Type B pancreatic cell (in vitro differentiated cells): ENCODE data around the gene CDHR4. TPM values are rescaled to one million over a fixed set of nuclear protein-coding genes. Genes with fewer than 3 reads are reported as not detected.

Experiments
- DNase-seq: peaks from one replicate; pipeline ENCODE4 v3.0.0; 2021; ENCODE audit warnings: mixed read lengths; ENCODE audit not compliant: unreplicated experiment; ENCODE audit errors: extremely low spot score
- H3K27ac Mint-ChIP-seq: 2 replicates; pipeline ENCODE4 v1.8.0; 2021; ENCODE audit warnings: mild to moderate bottlenecking, mixed read lengths
- H3K27me3 Mint-ChIP-seq: 2 replicates; pipeline ENCODE4 v1.8.0; 2021; ENCODE audit warnings: mixed read lengths
- H3K36me3 Mint-ChIP-seq: 2 replicates; pipeline ENCODE4 v1.8.0; 2021; ENCODE audit warnings: mixed read lengths
- H3K4me1 Mint-ChIP-seq: one replicate; pipeline ENCODE4 v1.8.0; 2021; ENCODE audit warnings: mixed read lengths; ENCODE audit not compliant: unreplicated experiment
- H3K4me3 Mint-ChIP-seq: 2 replicates; pipeline ENCODE4 v1.8.0; 2021; ENCODE audit warnings: mild to moderate bottlenecking, mixed read lengths
- H3K9me3 Mint-ChIP-seq: 2 replicates; pipeline ENCODE4 v1.8.0; 2021; ENCODE audit warnings: mixed read lengths
- total RNA-seq: library from RNA; stranded (reverse); gene quantifications from 2 replicates; pipeline ENCODE4 v1.2.1, GENCODE V29; 2021; ENCODE audit warnings: low replicate concordance
- TF ChIP-seq, protein P1 (sequence below): fragments of 200-600 bp; sonication (generic); conservative IDR thresholded peaks from 2 replicates; pipeline ENCODE4 v1.5.0; 2021; ENCODE audit warnings: antibody characterized with exemption, mild to moderate bottlenecking

CDHR4 gene
- total RNA-seq, 1 donor from 2014 or later = 0.29 TPM

DNA sequence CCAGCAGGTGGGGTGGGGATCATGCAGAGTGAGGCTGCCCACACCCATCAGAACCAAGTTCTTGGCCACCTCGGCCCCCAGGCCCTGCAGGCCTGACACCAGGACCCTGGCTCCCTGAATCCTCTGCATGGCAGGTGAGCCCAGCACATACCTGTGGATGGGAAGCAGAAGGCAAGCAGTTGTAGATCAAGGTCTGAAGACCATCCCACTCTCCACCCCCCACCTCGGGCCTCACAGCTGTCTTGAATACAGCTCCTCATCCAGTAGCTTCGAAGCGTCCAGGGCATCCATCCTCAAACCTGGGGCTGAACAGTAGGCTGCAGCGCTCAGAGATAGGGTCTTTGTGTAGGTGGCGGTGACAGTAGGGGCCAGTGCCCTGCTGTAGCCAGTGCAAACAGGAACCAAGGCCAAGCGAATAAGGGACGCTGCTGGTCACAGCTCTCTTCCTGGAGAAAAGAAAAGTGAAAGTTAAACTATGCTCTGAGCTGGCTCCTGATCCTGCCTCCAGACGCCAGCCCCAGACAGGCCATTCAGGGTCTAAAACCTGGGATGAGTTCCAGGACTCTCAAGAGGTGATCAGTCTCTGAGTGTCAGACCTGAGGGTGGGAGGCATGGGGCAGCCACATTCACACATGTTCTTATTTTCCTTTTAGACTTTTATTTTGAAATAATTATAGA lies 14.0 kb upstream of the CDHR4 start, which contains the start of gene UBA7:
Gene UBA7 (minus strand): TSS at position 457 of the 678 bp plus-strand sequence. CDS start 166 bp downstream, at position 291.
- no peaks in the 10 kb centered on the region for H3K36me3 Mint-ChIP-seq
- no peaks in the 10 kb centered on the region for H3K9me3 Mint-ChIP-seq
- H3K27ac Mint-ChIP-seq = no peak within 1 kb of the TSS
- H3K4me1 Mint-ChIP-seq = peaks cover 8% of the 10 kb centered on the region
- no peaks in the 10 kb centered on the region for H3K27me3 Mint-ChIP-seq
- H3K4me3 Mint-ChIP-seq = no peak within 1 kb of the TSS
- no peak for DNase-seq
- TF ChIP-seq, protein P1, sequence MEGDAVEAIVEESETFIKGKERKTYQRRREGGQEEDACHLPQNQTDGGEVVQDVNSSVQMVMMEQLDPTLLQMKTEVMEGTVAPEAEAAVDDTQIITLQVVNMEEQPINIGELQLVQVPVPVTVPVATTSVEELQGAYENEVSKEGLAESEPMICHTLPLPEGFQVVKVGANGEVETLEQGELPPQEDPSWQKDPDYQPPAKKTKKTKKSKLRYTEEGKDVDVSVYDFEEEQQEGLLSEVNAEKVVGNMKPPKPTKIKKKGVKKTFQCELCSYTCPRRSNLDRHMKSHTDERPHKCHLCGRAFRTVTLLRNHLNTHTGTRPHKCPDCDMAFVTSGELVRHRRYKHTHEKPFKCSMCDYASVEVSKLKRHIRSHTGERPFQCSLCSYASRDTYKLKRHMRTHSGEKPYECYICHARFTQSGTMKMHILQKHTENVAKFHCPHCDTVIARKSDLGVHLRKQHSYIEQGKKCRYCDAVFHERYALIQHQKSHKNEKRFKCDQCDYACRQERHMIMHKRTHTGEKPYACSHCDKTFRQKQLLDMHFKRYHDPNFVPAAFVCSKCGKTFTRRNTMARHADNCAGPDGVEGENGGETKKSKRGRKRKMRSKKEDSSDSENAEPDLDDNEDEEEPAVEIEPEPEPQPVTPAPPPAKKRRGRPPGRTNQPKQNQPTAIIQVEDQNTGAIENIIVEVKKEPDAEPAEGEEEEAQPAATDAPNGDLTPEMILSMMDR = no peak

- no peak overlapping the region for H3K27ac Mint-ChIP-seq
- no peak for DNase-seq
- H3K27me3 Mint-ChIP-seq = no peaks in the 10 kb centered on the region
- H3K36me3 Mint-ChIP-seq = no peaks in the 10 kb centered on the region
- TF ChIP-seq, protein P1 = no peak
- H3K4me3 Mint-ChIP-seq = no peak overlapping the region
- peaks cover 8% of the 10 kb centered on the region for H3K4me1 Mint-ChIP-seq
- H3K9me3 Mint-ChIP-seq = no peaks in the 10 kb centered on the region
Observed at GRCh38 chr3:49812916-49813496, 13.3 kb upstream of the CDHR4 start.

DNA sequence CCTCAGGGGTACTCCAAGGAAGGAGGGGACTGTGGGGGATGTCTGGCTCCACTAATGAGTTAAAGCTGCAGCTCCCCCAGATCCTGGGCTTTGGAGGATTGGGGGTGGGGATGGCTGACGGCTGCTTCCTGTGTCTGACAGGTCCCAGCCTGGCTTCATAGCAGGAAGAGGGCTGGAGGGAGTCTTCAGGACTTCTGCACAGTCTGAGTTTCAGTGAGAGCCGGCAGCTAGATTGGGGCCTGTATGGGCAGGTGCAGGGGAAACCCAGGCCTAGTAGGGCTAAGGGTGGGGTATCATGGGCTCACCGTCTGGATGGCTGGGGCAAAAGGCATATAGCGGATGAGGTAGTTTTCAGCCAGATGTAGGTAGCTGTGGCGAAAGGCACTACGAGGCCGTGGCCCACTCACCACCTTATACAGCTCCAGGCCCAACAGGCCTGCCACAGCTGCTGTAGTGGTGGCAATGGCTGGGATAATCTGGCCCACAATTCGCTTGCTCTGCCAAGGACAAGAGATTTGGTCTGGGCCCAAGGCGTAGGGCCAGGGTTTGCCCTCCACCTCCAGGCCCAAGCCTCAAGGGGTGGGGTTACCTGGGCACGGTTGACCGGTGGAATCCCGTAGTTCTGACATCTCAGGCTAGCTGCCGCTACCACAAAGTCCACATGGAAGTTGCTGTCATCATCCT lies 7.9 kb upstream of the CDHR4 start:
- Mint-ChIP-seq H3K27ac (peak overlapping the region; percentile 51), H3K9me3 (no peaks in the 10 kb centered on the region), H3K4me3 (peak overlapping the region; percentile 54), H3K36me3 (no peaks in the 10 kb centered on the region), H3K27me3 (peaks cover 17% of the 10 kb centered on the region), H3K4me1 (peaks cover 16% of the 10 kb centered on the region)
- TF ChIP-seq, protein P1 = no peak
- no peak for DNase-seq

- H3K9me3 Mint-ChIP-seq = no peaks in the 10 kb centered on the region
- H3K27me3 Mint-ChIP-seq = peaks cover 24% of the 10 kb centered on the region
- DNase-seq = no peak
- no peak overlapping the region for H3K27ac Mint-ChIP-seq
- TF ChIP-seq, protein P1 = no peak
- no peaks in the 10 kb centered on the region for H3K36me3 Mint-ChIP-seq
- peaks cover 20% of the 10 kb centered on the region for H3K4me1 Mint-ChIP-seq
- H3K4me3 Mint-ChIP-seq = peak overlapping the region; percentile 25
Observed at GRCh38 chr3:49806850-49807249, 7.2 kb upstream of the CDHR4 start.

- no peaks in the 10 kb centered on the region for H3K9me3 Mint-ChIP-seq
- peak overlapping the region; percentile 88 for H3K4me3 Mint-ChIP-seq
- DNase-seq = no peak
- peak overlapping the region; percentile 43 for H3K27ac Mint-ChIP-seq
- H3K4me1 Mint-ChIP-seq = peaks cover 20% of the 10 kb centered on the region
- no peaks in the 10 kb centered on the region for H3K36me3 Mint-ChIP-seq
- TF ChIP-seq, protein P1 = no peak
- peaks cover 31% of the 10 kb centered on the region for H3K27me3 Mint-ChIP-seq
Observed at GRCh38 chr3:49805897-49806701, 6.4 kb upstream of the CDHR4 start.
